Neural cell (in vitro differentiated cells): ENCODE measurements around the gene POLE3.

Experiments used
- CTCF ChIP-seq: fragments of 450-650 bp; IDR thresholded peaks from 2 replicates; pipeline ENCODE4 v1.5.1; 2014; ENCODE audit warnings: antibody characterized with exemption, mild to moderate bottlenecking, moderate library complexity; ENCODE audit not compliant: poor library complexity, severe bottlenecking
- EP300 ChIP-seq: fragments of 450-650 bp; conservative IDR thresholded peaks from 2 replicates; pipeline ENCODE4 v1.6.1; 2014; ENCODE audit warnings: antibody characterized with exemption, mild to moderate bottlenecking, moderate library complexity; ENCODE audit not compliant: poor library complexity, severe bottlenecking
- EZH2 ChIP-seq: fragments of 200-600, 300-800 bp; shearing (Covaris generic), sonication (generic); IDR thresholded peaks from 2 replicates; pipeline ENCODE4 v1.6.1; 2014; ENCODE audit warnings: antibody characterized with exemption, low read length, borderline replicate concordance, mild to moderate bottlenecking; ENCODE audit not compliant: insufficient read depth, poor library complexity, severe bottlenecking
- REST ChIP-seq: IDR thresholded peaks from 2 replicates; pipeline ENCODE4 v1.6.1; 2012; ENCODE audit warnings: borderline replicate concordance
- SMC3 ChIP-seq: fragments of 450-650 bp; conservative IDR thresholded peaks from 2 replicates; pipeline ENCODE4 v1.6.1; 2014; ENCODE audit warnings: antibody characterized with exemption, mild to moderate bottlenecking, moderate library complexity; ENCODE audit not compliant: poor library complexity

DNA sequence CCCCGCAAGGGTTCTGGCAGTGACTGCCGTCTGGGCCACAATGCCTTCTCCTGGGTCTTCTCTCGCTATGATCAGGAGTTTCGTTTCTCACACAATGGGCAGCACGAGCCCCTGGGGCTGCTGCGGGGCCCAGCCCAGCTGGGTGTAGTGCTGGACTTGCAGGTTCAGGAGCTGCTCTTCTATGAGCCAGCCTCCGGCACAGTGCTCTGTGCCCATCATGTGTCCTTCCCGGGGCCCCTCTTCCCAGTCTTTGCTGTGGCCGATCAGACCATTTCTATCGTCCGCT is 40.7 kb downstream of the POLE3 start:
- no peak for TF ChIP-seq CTCF
- TF ChIP-seq EZH2: no peak
- no peak for TF ChIP-seq SMC3
- TF ChIP-seq REST: no peak
- TF ChIP-seq EP300: no peak
